DMS 273 treated with DMSO at 0.1 percent for 48 hours (cell line): ENCODE measurements around the gene DOCK1.
A peak's percentile ranks its signal among the peaks of the same experiment; 100 is the strongest.

ENCODE experiments used
- DNase-seq: peaks from one replicate; lab custom pipeline; 2025; lab: John Stamatoyannopoulos, UW

Gene DOCK1

GRCh38 chr10:127402596-127403409 is 497.6 kb downstream of the DOCK1 start:
- no peak for DNase-seq

GRCh38 chr10:127405221-127405620 is 500.0 kb downstream of the DOCK1 start:
- no peak for DNase-seq

GRCh38 chr10:127406018-127406550 is 500.9 kb downstream of the DOCK1 start:
- DNase-seq, result no peak

DNA sequence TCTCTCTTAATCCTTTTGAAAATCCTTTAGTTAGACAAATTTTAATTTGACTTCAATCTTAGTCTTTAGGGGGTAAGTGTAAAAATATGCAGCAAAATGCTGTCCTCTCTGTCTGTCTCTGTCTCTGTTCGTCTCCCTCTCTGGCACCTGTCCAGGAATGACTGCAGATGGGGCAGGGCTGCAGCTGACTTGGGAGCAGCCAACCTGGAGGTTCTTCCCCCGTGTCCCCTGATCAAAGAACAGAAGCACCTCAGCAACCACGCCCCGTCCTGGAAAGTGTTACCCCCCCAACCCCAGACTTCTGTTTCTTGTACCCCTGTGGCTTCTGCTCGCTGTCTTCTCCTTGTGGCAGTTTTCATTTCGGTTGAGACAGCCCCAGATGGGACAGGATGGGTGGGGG is 502.3 kb downstream of the DOCK1 start:
- DNase-seq, result no peak

DNA sequence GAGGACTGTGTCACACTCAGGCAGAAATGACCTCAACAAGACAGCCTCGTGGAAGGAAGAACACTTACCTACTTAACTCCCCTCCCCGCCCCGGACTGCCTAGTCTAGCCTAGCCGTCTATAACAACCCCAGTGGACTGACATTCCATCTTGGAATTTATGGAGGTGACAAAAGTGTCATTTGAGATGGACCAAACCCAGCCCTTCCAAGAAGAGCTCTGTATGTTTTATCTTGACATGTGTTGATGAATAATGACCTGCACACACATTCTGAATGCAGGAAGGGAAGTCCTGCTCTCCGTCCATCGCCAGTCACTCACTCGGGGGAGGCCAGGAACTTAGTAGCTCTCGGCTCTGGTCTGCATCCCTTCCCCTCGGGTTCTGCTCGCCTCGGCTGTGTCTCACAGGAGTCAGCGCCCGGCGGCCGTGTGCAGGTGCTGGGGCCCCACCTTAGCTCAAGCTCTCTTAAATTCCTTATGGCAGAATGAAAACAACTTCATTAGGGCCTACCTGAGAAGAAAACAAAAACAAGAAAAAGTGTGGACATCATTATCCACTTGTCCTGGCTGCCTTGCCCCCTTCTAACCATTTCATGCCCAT is 503.0 kb downstream of the DOCK1 start:
- DNase-seq, result no peak

- DNase-seq, result no peak
Measured at GRCh38 chr10:127408733-127409132, 503.5 kb downstream of the DOCK1 start.

DNA sequence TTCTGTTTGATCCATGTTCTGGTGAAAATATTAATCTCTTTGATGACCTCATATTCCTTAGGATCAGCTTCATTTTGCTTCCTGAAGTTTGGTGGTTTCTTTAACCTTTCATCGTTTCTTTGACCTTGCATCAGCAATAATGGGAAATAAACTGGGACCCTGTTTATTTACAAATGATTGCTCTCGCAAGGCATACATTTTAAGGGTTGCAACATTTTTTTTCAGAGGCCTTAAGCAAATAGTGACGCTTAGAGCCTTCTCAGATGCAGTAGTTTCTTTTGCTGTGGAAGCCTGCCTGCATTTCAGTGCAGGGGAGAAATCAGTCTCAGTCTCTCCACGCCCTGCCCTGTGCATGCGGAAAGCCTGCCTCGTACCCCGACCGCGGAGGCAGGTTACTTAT is 504.8 kb downstream of the DOCK1 start:
- no peak for DNase-seq

DNA sequence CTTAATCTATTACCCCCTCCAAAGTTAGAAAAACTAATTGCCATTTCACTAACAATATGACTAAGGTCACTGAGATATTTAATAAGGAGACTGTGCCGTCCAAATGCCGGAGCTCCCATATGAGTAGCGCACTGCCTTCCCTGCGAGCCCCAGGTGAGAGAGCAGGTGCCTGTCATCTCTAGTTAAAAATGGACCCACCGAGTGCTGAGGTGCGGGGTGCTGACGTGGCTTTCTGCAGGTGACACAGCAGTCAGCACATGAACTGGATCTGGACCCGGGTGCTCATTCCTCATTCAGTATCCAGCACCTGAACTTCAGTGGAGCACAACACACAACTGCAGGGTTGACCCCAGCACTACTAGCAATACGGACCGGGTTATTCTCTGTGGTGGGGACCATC is 505.8 kb downstream of the DOCK1 start:
- DNase-seq, result no peak

- DNase-seq, result no peak
Measured at GRCh38 chr10:127413326-127413725, 508.1 kb downstream of the DOCK1 start.

- no peak for DNase-seq
Measured at GRCh38 chr10:127414024-127414423, 508.8 kb downstream of the DOCK1 start.

GRCh38 chr10:127415116-127415515 is 509.9 kb downstream of the DOCK1 start:
- DNase-seq, result no peak

GRCh38 chr10:127415901-127416581 is 510.8 kb downstream of the DOCK1 start:
- DNase-seq, result no peak

DNA sequence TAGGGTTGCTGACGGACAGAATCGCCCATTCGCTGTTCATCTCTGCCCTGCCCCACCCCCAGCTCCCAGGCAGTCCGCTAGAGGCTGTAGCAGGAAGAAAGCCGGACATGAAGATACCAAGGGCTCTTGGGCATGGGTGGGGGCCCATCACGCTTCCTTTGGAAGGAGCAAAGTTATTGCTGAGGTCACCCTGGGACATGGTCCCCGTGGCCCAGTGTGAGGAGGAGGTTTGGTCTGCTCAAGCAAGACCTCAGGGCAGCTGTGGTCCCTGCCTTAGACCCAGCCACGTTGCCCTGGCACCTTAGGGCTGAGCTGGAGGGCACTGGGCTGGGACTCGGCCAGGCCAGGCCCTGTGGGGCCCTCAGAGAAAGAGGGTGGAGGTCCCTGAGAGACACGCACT is 511.8 kb downstream of the DOCK1 start:
- DNase-seq, result no peak

DNA sequence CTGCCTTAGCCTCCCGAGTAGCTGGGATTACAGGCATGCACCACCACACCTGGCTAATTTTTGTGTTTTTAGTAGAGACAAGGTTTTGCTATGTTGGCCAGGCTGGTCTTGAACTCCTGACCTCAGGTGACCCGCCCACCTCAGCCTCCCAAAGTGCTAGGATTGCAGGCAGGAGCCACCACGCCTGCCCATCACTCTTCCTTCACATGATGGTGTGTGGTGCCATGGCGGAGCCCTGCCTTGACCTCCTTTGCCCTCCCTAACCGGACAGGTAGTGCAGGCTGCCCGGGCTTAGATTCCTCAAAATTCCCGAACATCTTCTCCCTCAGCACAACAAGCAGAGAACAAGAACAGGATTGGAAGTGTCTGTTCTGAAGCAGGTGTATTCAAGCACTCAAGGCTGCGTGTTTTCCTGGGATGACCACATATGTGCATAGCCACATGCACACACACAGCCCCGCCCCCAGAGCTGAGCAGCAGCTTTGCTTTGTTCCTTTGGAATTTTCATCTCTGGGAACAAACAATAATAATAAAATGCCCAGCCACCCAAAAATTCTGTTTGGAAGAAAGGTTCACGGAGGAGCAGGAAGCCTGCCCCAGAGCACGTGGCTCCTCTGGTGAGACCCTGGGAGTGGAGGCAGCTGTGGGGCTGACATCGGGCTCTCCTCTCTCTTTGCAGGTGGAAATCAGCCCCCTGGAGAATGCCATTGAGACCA is 512.6 kb downstream of the DOCK1 start:
- DNase-seq, result no peak

DNA sequence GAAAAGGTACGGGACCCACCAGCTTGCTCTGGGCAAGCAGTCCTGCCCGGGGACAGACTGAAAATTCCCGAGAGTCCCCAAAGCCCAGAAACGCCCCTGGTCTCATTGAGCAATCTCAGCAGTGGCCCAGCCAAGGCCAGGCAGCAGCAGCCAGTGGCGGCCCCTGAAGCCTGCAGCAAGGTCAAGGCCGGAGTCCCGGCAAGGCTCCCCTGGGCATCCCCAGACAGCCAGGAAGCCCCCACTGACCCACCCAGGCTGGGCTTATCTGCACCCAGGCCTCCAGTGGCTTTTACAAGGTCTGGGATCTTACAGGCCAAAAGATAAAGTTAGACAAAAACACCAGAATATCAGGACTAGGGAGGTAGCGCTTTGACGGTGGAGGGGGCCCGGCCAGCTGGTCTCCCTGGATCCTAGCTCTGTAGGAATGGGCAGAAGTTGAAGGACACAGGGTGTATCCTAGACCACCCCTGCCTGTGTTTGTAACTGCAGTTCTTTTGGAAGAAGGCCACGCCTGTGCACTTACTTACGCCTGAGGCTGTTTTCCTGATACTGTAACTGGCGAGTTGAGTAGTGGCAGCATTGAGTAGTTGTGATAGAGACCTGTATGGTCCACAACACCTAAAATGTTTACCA is 513.4 kb downstream of the DOCK1 start:
- no peak for DNase-seq

DNA sequence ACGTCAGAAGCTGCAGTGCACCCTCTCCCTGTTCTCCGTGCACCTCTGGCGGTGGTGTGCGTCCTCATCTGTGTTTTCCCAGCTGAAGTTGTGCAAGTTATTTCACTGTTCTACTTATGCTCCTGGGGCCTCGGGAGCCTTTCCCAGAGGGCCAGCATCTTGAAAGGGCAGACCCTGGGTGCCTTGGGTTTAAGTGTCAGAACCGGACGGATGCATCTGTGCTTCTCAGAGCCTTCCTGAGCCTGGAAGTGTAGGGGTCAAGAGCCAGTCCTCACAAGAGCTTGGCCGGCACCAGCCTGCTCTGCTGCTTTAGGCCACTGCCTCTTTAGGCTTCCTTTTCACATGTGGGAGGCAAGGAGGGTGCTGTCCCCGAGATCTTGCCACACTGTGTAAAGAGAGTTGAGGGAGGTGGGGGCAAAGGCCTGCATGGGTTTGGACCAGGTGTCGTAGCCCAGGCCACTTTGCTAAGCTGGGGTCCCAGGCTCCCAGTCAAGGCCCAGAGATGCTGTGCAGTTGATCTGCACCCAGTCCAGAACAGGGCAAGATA is 515.0 kb downstream of the DOCK1 start:
- no peak for DNase-seq

DNA sequence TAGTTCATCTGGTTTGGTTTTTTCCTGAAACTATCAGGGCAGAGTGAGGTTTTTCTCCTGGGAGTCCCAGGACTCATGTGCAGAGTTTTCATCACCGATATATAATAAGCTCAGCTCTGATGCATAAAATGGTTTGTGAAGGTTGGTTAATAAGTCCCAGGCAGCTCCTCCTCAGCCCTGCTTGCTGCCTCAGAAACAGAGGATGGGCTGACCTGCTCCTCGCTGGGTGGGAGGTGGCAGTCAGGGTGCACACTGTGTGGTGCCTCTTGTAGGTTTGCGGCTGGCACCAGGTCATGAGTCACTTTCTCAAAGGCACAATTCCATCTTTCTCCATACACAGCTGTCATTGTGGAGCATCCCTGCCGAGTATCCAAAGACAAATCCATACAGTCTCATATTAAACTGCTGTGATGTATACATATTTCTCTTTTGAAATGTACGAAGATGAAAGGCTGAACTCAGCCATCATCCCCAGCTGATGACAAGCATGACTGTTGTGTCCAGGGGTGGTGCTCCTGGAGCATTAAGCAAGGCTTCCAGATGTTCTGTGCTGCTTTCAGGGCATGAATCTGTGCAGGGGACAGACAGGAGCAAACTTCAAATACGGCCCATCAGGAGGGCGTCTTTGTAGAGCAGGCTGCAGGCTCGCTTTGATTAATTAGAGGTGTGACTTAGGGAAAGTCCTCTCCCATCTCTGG is 518.1 kb downstream of the DOCK1 start:
- DNase-seq, result no peak

DNA sequence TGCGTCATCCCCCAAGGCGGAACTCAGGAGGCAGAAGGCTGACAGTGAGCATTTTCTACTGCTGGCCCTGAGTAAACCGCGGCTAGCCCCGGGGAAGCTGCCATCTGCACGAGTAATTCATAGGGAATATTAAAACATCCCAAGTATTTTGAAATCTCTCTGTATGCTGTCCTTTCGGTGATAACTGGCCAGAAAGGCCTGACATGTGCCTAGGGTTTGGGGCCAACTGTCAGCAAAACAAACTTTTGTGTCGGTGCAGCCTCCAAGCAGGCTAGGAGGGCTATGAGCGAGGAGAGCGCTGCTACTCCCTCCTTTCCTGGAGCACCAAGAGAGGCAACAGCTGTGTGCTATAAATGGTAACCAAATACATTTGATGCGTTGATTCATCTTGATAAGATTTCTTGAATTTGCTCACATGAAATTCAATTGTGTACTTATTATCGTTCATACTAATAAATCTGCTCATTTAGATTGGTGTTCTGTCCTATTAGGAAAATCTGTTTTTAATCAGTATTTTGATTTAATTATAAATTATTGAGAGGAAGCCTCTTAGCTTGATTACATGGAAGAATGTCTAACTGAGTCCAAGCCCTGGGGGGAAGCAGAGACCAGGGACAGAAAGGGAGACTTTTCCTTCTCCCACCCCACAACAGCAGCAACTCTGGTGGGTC is 519.5 kb downstream of the DOCK1 start:
- peak; percentile 0 for DNase-seq

- no peak for DNase-seq
Measured at GRCh38 chr10:127426746-127427145, 521.5 kb downstream of the DOCK1 start.

- no peak for DNase-seq
Measured at GRCh38 chr10:127427926-127428325, 522.7 kb downstream of the DOCK1 start.
